LoVo (cell line): Measurements from ENCODE around the gene SLC12A7.
A peak's percentile ranks its signal among the peaks of the same experiment; 100 is the strongest.
"Not testable (repeated sequence)": the region's sequence is repeated elsewhere in the genome, so short reads cannot be mapped to it uniquely, and the experiment has no call there.

Source experiments
- DNase-seq: peaks from one replicate; pipeline ENCODE4 v3.0.0-alpha.2; 2016; ENCODE audit warnings: low spot score

The SLC12A7 gene

DNA sequence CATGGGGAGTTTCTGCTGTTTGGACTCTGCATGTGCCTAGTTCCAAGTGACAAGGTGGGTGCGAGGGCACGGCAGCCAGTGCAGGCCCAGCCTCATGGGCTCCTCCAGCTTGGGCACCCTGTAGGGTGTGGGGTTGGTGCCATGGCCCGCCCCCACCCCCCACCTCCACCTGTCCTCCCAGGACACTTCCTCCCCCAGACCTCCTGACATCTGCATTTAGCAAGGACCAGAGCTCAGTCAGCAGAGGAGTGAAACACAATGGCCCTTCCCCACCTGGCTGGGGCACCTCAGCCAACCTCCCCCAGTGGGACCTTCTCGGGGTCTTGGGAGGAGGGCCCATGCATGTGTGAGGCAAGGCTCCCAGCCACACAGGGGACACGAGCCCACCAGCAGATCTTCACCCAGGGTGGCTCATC lies 105.2 kb downstream of the SLC12A7 start:
- no peak for DNase-seq

- DNase-seq: no peak
These were observed 105.8 kb downstream of the SLC12A7 start for GRCh38 chr5:1005904-1006655.

GRCh38 chr5:1005249-1005851 lies 106.5 kb downstream of the SLC12A7 start:
- no peak for DNase-seq

DNA sequence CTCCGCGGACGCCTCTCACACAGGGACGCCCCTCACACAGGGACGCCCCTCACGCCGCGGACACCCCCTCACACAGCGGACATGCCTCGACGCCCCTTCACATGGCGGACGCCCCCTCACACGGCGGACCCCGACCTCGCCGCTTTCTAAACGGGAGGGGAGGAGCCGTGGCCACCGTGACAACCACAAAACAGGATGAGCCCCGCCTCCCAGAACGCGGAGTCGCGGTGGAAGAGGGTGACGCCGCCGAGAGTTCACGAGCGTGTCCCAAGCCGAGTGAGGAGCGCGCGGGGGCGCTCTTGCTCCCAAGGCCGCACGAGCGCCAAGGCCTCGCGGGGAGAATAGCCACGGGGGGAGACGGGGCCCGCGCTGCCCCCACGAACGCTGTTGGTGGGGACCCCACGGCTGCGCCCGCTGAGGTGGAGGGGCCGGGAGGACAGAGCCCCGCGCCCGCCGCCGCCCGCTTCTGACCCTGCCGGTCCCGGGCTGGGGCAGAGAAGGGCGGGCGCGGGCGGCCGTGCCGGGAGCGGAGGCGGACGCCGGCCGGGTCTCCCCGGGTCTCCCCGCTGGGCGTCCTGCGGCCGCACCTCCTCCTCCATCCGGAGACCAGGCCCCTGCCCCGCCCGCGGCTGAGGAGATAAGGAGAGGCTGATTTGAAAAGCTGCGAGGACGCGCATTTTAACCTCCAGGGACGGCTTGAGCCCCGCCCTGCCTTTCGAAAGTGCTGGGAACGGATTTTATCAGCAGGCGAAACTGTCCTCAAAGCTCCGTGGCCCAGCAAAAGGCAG lies 107.2 kb downstream of the SLC12A7 start:
- DNase-seq: peak; percentile 77

GRCh38 chr5:1003296-1003937 lies 108.4 kb downstream of the SLC12A7 start:
- peak; percentile 98 for DNase-seq

- DNase-seq: no peak
These were observed 109.0 kb downstream of the SLC12A7 start for GRCh38 chr5:1002836-1003235.

DNA sequence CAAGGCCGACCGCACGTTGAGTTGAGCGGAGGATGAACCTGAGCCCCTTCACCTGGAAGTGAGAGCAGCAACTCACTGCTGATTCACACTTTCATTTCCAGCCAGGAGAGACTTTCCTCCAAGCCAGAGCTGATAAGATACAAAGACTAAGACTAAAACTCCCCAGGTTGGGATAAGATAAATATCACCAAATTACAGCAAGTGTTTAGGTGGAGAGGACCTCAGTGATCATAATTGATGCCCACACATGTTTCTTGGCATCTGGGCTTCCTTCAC lies 109.7 kb downstream of the SLC12A7 start:
- DNase-seq: no peak

DNA sequence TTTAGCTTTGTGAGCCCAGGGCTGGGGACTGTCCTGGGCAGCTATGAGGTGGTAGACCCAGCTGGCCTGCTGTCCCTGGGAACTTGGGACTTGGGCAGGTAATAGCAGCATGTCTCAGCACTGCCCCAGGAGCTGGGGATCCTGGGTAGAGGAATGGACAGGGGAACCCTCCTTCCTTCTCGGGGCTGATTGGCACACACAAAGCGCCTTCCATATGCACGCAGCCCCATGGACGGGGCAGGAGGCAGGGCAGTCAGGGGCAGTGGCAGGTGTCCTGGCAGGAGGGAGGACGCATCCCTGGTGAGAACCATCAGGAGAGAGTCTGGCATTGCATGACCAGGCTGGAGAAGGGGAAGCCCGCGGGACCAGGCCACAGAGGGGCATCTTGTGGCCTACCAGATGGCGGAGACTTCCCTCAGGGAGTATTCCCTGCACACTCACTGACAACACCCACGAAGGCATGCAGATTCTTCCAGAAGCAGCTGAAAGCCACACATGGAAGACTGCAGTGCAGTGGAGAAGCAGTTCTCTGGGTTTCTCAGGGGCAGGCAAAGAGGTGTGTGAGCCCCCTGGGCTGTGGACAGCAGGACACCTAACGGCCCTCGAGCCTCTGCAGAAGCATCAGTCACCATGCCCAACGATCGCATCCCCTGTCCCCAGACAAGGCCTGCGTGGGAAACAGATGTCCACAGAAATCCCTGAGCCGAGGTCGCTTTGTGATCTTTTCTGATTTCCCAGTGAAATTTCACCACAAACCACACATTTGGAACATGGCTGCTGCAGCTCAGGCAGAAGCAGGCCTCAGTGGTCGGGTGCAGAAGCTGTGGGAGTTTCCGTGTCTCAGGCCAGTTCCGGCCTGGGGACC lies 110.2 kb downstream of the SLC12A7 start:
- DNase-seq: no peak

GRCh38 chr5:1000831-1001230 lies 111.0 kb downstream of the SLC12A7 start:
- DNase-seq: not testable (repeated sequence)
